ENCODE results near the gene PPP1R14D.

PPP1R14D gene

DNA sequence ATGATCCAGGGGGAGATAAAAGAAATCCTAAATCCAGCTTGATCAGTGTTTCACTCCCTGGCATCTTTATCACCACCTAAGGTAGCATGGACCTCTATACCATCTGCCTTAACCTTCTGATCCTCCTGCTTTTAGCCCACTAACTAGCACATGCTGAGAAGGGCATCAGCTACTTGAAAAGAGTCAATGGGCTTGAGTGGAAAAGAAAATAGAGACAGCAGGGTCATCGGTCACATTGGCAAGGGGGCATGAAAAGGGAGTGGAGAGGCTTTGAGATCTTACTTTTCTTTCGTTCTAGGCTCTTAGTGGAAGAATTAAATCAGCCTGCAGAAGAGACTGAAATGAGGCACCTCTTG, 21.9 kb downstream of the PPP1R14D start:
- Histone ChIP-seq H3K27ac (ENCODE audit: low read depth, low read length) (peak overlapping the region; percentile 83), H3K9me2 (replicated peaks; ENCODE audit: control insufficient read depth, low read length) (no peaks in the 10 kb centered on the region), H3K4me1 (ENCODE audit: control insufficient read depth, low read length) (peaks cover 23% of the 10 kb centered on the region), H4K20me1 (ENCODE audit: control insufficient read depth, insufficient read depth, low read depth, low read length) (no peaks in the 10 kb centered on the region), H3K79me2 (ENCODE audit: control insufficient read depth, low read length) (peaks cover 38% of the 10 kb centered on the region), H3K27me3 (ENCODE audit: control insufficient read depth, low read length) (no peaks in the 10 kb centered on the region), H3K9me3 (ENCODE audit: control insufficient read depth, insufficient read depth, low read length) (no peaks in the 10 kb centered on the region), H3K36me3 (ENCODE audit: control insufficient read depth, low read length) (peaks cover 12% of the 10 kb centered on the region), H3K4me3 (ENCODE audit: low read length) (peak overlapping the region; percentile 92), H3F3A (ENCODE audit: control insufficient read depth, insufficient read depth) (no peaks in the 10 kb centered on the region), H3K4me2 (ENCODE audit: low read length) (peak overlapping the region; percentile 97)
- TF ChIP-seq EZH2phosphoT487 (IDR thresholded peaks at IDR 0.05; ENCODE audit: borderline replicate concordance, low read length) = no peak
- TF ChIP-seq, protein P1, sequence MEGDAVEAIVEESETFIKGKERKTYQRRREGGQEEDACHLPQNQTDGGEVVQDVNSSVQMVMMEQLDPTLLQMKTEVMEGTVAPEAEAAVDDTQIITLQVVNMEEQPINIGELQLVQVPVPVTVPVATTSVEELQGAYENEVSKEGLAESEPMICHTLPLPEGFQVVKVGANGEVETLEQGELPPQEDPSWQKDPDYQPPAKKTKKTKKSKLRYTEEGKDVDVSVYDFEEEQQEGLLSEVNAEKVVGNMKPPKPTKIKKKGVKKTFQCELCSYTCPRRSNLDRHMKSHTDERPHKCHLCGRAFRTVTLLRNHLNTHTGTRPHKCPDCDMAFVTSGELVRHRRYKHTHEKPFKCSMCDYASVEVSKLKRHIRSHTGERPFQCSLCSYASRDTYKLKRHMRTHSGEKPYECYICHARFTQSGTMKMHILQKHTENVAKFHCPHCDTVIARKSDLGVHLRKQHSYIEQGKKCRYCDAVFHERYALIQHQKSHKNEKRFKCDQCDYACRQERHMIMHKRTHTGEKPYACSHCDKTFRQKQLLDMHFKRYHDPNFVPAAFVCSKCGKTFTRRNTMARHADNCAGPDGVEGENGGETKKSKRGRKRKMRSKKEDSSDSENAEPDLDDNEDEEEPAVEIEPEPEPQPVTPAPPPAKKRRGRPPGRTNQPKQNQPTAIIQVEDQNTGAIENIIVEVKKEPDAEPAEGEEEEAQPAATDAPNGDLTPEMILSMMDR (IDR thresholded peaks at IDR 0.05; ENCODE audit: low read depth, low read length, poor library complexity, severe bottlenecking) = no peak

DNA sequence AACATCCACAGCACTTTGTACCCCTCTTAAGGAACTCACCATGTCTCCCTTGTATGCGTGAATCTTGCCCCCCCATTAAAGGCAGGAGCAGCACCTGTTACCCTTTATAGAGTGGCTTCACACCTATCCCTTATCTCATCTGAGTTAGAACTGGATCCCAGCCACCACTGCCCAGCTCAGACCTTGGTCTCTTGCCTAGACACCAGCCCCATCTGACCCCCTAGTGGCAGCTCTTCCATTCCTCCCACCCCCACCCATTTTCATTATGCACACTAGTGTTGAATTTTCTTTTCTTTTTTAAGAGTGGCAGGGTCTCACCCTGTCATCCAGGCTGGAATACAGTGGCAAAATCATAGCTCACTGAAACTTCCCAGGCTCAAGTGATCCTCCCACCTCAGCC, 24.8 kb downstream of the PPP1R14D start:
- Histone ChIP-seq H4K20me1 (ENCODE audit: control insufficient read depth, insufficient read depth, low read depth, low read length) (no peaks in the 10 kb centered on the region), H3K27ac (ENCODE audit: low read depth, low read length) (no peak overlapping the region)

DNA sequence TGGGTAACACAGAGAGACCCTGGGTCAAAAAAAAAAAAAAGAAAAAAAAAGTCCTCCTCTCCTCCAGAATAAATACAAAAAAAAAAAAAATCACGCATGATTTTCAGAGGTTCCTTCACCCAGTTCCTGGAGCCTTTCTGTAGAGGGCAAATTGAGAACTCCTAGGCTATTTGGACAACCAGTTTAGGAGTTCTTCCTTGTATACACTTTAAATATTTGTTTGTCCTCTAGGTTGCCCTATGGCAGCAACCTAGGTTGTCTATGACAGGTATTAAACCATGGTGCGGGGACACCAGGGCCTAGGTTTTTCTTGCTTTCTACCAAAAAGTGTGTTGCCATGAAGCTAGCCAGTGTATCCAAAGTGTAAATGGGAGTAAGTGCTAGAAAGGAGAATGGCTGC, 25.4 kb downstream of the PPP1R14D start:
- no peak for TF ChIP-seq EZH2phosphoT487 (IDR thresholded peaks at IDR 0.05; ENCODE audit: borderline replicate concordance, low read length)
- TF ChIP-seq, protein P1 (IDR thresholded peaks at IDR 0.05; ENCODE audit: low read depth, low read length, poor library complexity, severe bottlenecking) = no peak
- H3K4me2 ChIP-seq (ENCODE audit: low read length) = no peak overlapping the region
- no peak overlapping the region for H3K4me3 ChIP-seq (ENCODE audit: low read length)
- H3K9me3 ChIP-seq (ENCODE audit: control insufficient read depth, insufficient read depth, low read length) = no peaks in the 10 kb centered on the region
- no peak overlapping the region for H3K27ac ChIP-seq (ENCODE audit: low read depth, low read length)
- peaks cover 37% of the 10 kb centered on the region for H3K79me2 ChIP-seq (ENCODE audit: control insufficient read depth, low read length)
- no peaks in the 10 kb centered on the region for H3K9me2 ChIP-seq (replicated peaks; ENCODE audit: control insufficient read depth, low read length)
- peaks cover 3% of the 10 kb centered on the region for H3K36me3 ChIP-seq (ENCODE audit: control insufficient read depth, low read length)
- H3K4me1 ChIP-seq (ENCODE audit: control insufficient read depth, low read length) = peaks cover 14% of the 10 kb centered on the region
- no peaks in the 10 kb centered on the region for H4K20me1 ChIP-seq (ENCODE audit: control insufficient read depth, insufficient read depth, low read depth, low read length)
- 0 out of 2 replicates have a peak, but pooled peaks cover 1% of the 10 kb centered on the region for H3F3A ChIP-seq (ENCODE audit: control insufficient read depth, insufficient read depth)
- H3K27me3 ChIP-seq (ENCODE audit: control insufficient read depth, low read length) = no peaks in the 10 kb centered on the region

More for the DNA sequence above, 24.8 kb downstream of the PPP1R14D start:
- H3F3A ChIP-seq (ENCODE audit: control insufficient read depth, insufficient read depth) = no peaks in the 10 kb centered on the region
- H3K9me3 ChIP-seq (ENCODE audit: control insufficient read depth, insufficient read depth, low read length) = no peaks in the 10 kb centered on the region
- H3K36me3 ChIP-seq (ENCODE audit: control insufficient read depth, low read length) = peaks cover 3% of the 10 kb centered on the region
- peaks cover 20% of the 10 kb centered on the region for H3K4me1 ChIP-seq (ENCODE audit: control insufficient read depth, low read length)
- no peak overlapping the region for H3K4me2 ChIP-seq (ENCODE audit: low read length)
- TF ChIP-seq EZH2phosphoT487 (IDR thresholded peaks at IDR 0.05; ENCODE audit: borderline replicate concordance, low read length) = no peak
- TF ChIP-seq, protein P1 (IDR thresholded peaks at IDR 0.05; ENCODE audit: low read depth, low read length, poor library complexity, severe bottlenecking) = no peak
- no peaks in the 10 kb centered on the region for H3K27me3 ChIP-seq (ENCODE audit: control insufficient read depth, low read length)
- H3K9me2 ChIP-seq (replicated peaks; ENCODE audit: control insufficient read depth, low read length) = no peaks in the 10 kb centered on the region
- peaks cover 39% of the 10 kb centered on the region for H3K79me2 ChIP-seq (ENCODE audit: control insufficient read depth, low read length)
- no peak overlapping the region for H3K4me3 ChIP-seq (ENCODE audit: low read length)

Measured in DOHH2 (cell line).